Gastroesophageal sphincter (tissue), 4 donors: Measurements from ENCODE around the gene INHA. TPM values are rescaled to one million over a fixed set of nuclear protein-coding genes. Genes with fewer than 3 reads are reported as not detected.

Experiments used
- ATAC-seq: fragments of 150-250 bp; one replicate; pipeline ENCODE4 v1.9.1; 2016; ENCODE audit warnings: mild to moderate bottlenecking, moderate library complexity
- H3K27ac ChIP-seq, 4 donors: fragments of 200-600 bp; sonication (generic) in 3 of 4; 1 replicate in 3 of 4; 2 replicates in 1 of 4; pipeline ENCODE4 v1.5.1; 2016 to 2019
- H3K27me3 ChIP-seq: fragments of 200-600 bp; sonication (generic); one replicate; pipeline ENCODE4 v1.5.1; 2019
- H3K36me3 ChIP-seq, 2 donors: fragments of 200-600 bp; sonication (generic); one replicate each; pipeline ENCODE4 v1.5.1; 2019; ENCODE audit warnings: control low read depth in 1 of 2
- H3K4me1 ChIP-seq, 3 donors: fragments of 200-600 bp; sonication (generic); 1 replicate in 2 of 3; 2 replicates in 1 of 3; pipeline ENCODE4 v1.5.1; 2016 to 2019; ENCODE audit warnings: control low read depth in 2 of 3
- H3K4me3 ChIP-seq, 2 donors: fragments of 200-600 bp; sonication (generic); one replicate each; pipeline ENCODE4 v1.5.1; 2019; ENCODE audit warnings: mild to moderate bottlenecking in 1 of 2, moderate library complexity in 1 of 2
- H3K9me3 ChIP-seq, 3 donors: fragments of 200-600 bp; sonication (generic); one replicate each; pipeline ENCODE4 v1.5.1; 2017 to 2019; ENCODE audit warnings: control low read depth in 2 of 3
- CTCF ChIP-seq, 4 experiments: fragments of 200-600 bp in 2 of 4; fragments of 450-650 bp in 2 of 4; sonication (generic) in 1 of 4; IDR thresholded peaks; one replicate each; pipeline ENCODE4 v1.5.1; 2017 to 2019; ENCODE audit warnings: antibody characterized with exemption in 4 of 4, mild to moderate bottlenecking in 2 of 4, moderate library complexity in 2 of 4
- EP300 ChIP-seq: sonication (generic); formaldehyde crosslinking; IDR thresholded peaks from one replicate; pipeline ENCODE4 v1.6.1; 2017; ENCODE audit warnings: antibody characterized with exemption, mild to moderate bottlenecking
- POLR2A ChIP-seq, 2 donors: fragments of 450-650 bp; IDR thresholded peaks; one replicate each; pipeline ENCODE4 v1.6.1; 2017; ENCODE audit warnings: antibody characterized with exemption in 2 of 2, mild to moderate bottlenecking in 2 of 2, moderate library complexity in 1 of 2
- POLR2AphosphoS5 ChIP-seq: sonication (generic); formaldehyde crosslinking; IDR thresholded peaks from one replicate; pipeline ENCODE4 v1.6.1; 2017; ENCODE audit warnings: antibody characterized with exemption
- WGBS, 2 donors: methylation state at CpG; one replicate each; pipeline ENCODE4 v1.1.5; 2018; ENCODE audit warnings: low coverage in 1 of 2; 5-methylcytosine and 5-hydroxymethylcytosine counted together
- total RNA-seq, 4 donors: library from RNA; depleted of rRNA; stranded (reverse); fragments of >200 nt; gene quantifications; one replicate each; pipeline ENCODE4 v1.1.0, GENCODE V29; 2016

INHA gene
- total RNA-seq, 4 donors from 2014 or later = 1.8 to 4.4 TPM; not detected in 2

- Histone ChIP-seq H3K27ac (no peak overlapping the region), H3K27me3 (peaks cover 54% of the 10 kb centered on the region), H3K4me3 (no peak overlapping the region), H3K4me1 (no peaks in the 10 kb centered on the region), H3K9me3 (no peaks in the 10 kb centered on the region), H3K36me3 (no peaks in the 10 kb centered on the region)
- peak; percentile 22 for ATAC-seq
- 75 to 83% methylated on average over 5 to 8 of the region's 8 CpGs for WGBS, 2 donors
- no peak for TF ChIP-seq POLR2A (IDR thresholded peaks at IDR 0.05)
- no peak for TF ChIP-seq POLR2AphosphoS5
- TF ChIP-seq CTCF (IDR thresholded peaks at IDR 0.05) = no peak
- TF ChIP-seq EP300 = no peak
Measured at GRCh38 chr2:219578811-219579613, 6.9 kb downstream of the INHA start.

GRCh38 chr2:219581346-219581745 lies 9.2 kb downstream of the INHA start:
- Histone ChIP-seq H3K36me3 (no peaks in the 10 kb centered on the region), H3K9me3 (no peaks in the 10 kb centered on the region), H3K4me1 (no peaks in the 10 kb centered on the region), H3K27me3 (peaks cover 45% of the 10 kb centered on the region), H3K4me3 (no peak overlapping the region), H3K27ac (no peak overlapping the region)
- no peak for ATAC-seq
- WGBS, 2 donors = 92% methylated on average over 2 of the region's 2 CpGs; no CpG with 5 or more reads in 1 of the 2 donors
- no peak for TF ChIP-seq POLR2AphosphoS5

- no peak for TF ChIP-seq POLR2A (IDR thresholded peaks at IDR 0.05)
- no peak for TF ChIP-seq EP300
- no peak for TF ChIP-seq POLR2AphosphoS5
- no peak for TF ChIP-seq CTCF (IDR thresholded peaks at IDR 0.05)
- Histone ChIP-seq H3K36me3 (no peaks in the 10 kb centered on the region), H3K27me3 (peaks cover under 1% of the 10 kb centered on the region), H3K27ac (no peak overlapping the region), H3K4me1 (no peaks in the 10 kb centered on the region), H3K9me3 (no peaks in the 10 kb centered on the region), H3K4me3 (no peak overlapping the region)
- 59 to 67% methylated on average over 3 of the region's 4 CpGs for WGBS, 2 donors
- no peak for ATAC-seq
Measured at GRCh38 chr2:219591091-219591490, 19.0 kb downstream of the INHA start.

GRCh38 chr2:219592736-219593135 lies 20.6 kb downstream of the INHA start:
- 49 to 61% methylated on average over 5 to 6 of the region's 6 CpGs for WGBS, 2 donors

GRCh38 chr2:219593154-219593553 lies 21.0 kb downstream of the INHA start:
- WGBS, 2 donors = 90 to 100% methylated on average over 1 to 2 of the region's 2 CpGs
- H3K4me3 ChIP-seq = no peak overlapping the region
- no peak for ATAC-seq

More at GRCh38 chr2:219592736-219593135, 20.6 kb downstream of the INHA start:
- H3K36me3 ChIP-seq = no peaks in the 10 kb centered on the region
- H3K4me1 ChIP-seq = peaks cover 0 to 10% (median 9%) of the 10 kb centered on the region in 3 donors
- TF ChIP-seq POLR2A (IDR thresholded peaks at IDR 0.05) (no peak), POLR2AphosphoS5 (no peak), CTCF (IDR thresholded peaks at IDR 0.05) (no peak), EP300 (no peak)
- no peaks in the 10 kb centered on the region for H3K9me3 ChIP-seq
- H3K27ac ChIP-seq = no peak overlapping the region
- ATAC-seq = no peak
- H3K4me3 ChIP-seq = no peak overlapping the region
- no peaks in the 10 kb centered on the region for H3K27me3 ChIP-seq

More at GRCh38 chr2:219593154-219593553, 21.0 kb downstream of the INHA start:
- H3K27ac ChIP-seq = no peak overlapping the region
- peaks cover 0 to 10% (median 9%) of the 10 kb centered on the region in 3 donors for H3K4me1 ChIP-seq
- TF ChIP-seq POLR2A (IDR thresholded peaks at IDR 0.05) (no peak), CTCF (IDR thresholded peaks at IDR 0.05) (no peak)
- no peaks in the 10 kb centered on the region for H3K36me3 ChIP-seq
- no peaks in the 10 kb centered on the region for H3K27me3 ChIP-seq
- H3K9me3 ChIP-seq = no peaks in the 10 kb centered on the region
